ENCODE data around the gene URGCP. TPM values are rescaled to one million over a fixed set of nuclear protein-coding genes. Genes with fewer than 3 reads are reported as not detected.
"Not testable (repeated sequence)": the region's sequence is repeated elsewhere in the genome, so short reads cannot be mapped to it uniquely, and the experiment has no call there.

The URGCP gene
- total RNA-seq, 1 donor from 2014 or later, result 21.2 TPM

DNA sequence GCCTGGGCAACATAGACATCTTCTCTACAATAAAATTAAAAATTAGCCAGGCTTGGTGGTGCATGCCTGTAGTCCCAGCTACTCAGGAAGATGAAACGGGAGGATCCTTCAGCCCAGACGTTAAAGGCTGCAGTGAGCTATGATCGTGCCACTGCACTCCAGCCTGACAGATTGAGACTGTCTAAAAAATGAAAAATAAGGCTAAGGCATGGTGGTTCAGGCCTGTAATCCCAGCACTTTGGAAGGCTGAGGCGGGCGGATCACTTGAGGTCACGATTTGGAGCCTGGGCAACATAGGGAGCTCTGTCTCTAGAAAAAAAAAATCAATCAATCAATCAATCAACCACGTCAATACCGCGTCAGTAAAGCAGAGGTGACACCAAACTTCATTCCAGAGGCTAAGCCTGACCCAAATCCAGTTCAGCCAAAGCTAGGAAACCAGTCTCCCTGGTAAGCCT, 68.2 kb downstream of the URGCP start:
- no peak for DNase-seq (ENCODE audit: extremely low read depth, low read depth, low spot score)

GRCh38 chr7:43834463-43835251, 71.7 kb downstream of the URGCP start:
- DNase-seq (ENCODE audit: extremely low read depth, low read depth, low spot score), result no peak

DNA sequence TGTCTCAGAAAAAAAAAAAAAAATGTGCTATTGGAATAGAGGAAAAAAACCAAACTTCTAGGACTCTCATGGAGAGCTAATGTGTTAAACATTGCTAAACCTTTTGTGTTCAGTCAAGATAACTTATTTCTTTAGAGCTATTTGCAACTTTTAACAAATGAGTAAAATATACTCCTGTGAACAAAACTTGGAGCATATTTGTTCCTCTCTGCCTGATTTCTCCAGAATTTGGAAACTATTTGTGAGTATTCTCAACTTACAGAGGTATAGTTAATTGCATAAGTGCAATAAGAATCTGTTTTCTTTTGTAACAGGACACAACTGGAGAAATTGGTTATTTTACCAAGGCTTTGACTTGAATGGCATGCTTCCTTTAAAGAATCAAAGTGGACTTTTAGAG, 75.5 kb downstream of the URGCP start:
- DNase-seq (ENCODE audit: extremely low read depth, low read depth, low spot score), result not testable (repeated sequence)

Other genes starting within 250 kb of the URGCP start
- 33.8 and 40.1 TPM in 2 replicates for gene COA1, start 177.1 kb downstream of the URGCP start, total RNA-seq
- gene BLVRA, start 147.9 kb downstream of the URGCP start, total RNA-seq, result 39.3 and 54.2 TPM in 2 replicates
- 66.8 and 93.9 TPM in 2 replicates for gene MRPS24, start 37.1 kb downstream of the URGCP start, total RNA-seq
- gene UBE2D4, start 19.8 kb upstream of the URGCP start, total RNA-seq, result 11.6 and 21.4 TPM in 2 replicates
- not detected in 2 replicates for gene SPDYE1, start 91.3 kb upstream of the URGCP start, total RNA-seq
- 140 and 182 TPM in 2 replicates for gene DBNL, start 138.1 kb upstream of the URGCP start, total RNA-seq
- gene PGAM2, start 159.0 kb upstream of the URGCP start, total RNA-seq, result not detected in 2 replicates
- 20.8 and 24.0 TPM in 2 replicates for gene POLM, start 175.9 kb upstream of the URGCP start, total RNA-seq
- gene AEBP1, start 197.7 kb upstream of the URGCP start, total RNA-seq, result 12.1 and 40.8 TPM in 2 replicates
- gene POLD2, start 217.0 kb upstream of the URGCP start, total RNA-seq, result 44.6 and 55.5 TPM in 2 replicates
- not detected in 2 replicates for gene MYL7, start 234.7 kb upstream of the URGCP start, total RNA-seq

Measured in glomerular endothelial cell (primary cell).